K562 (cell line): ENCODE results near the gene ACKR2. TPM values are rescaled to one million over a fixed set of nuclear protein-coding genes. Genes with fewer than 3 reads are reported as not detected.

Experiments used
- ATAC-seq: fragments of 200-7000 bp; cut with Tn5 transposase; 3 replicates; pipeline ENCODE4 v1.9.1; 2020; ENCODE audit warnings: moderate library complexity
- BruUV-seq: library from RNA; stranded (reverse); fragments of 400-500 nt; replicated peaks from 2 replicates; lab custom pipeline; 2021; lab: Mats Ljungman, UMichigan
- CTCF ChIA-PET: fragments of 300-600 bp; formaldehyde crosslinking; extraction: SDS; loops from one replicate; lab custom pipeline; 2021; ENCODE audit warnings: low intra/inter-chr PET ratio; lab: Yijun Ruan, JAX
- POLR2A ChIA-PET: fragments of 300-600, 350-650 bp; sonication (Branson Sonifier 250); formaldehyde crosslinking; extraction: SDS; loops from one replicate; lab custom pipeline; 2021; ENCODE audit warnings: antibody characterized with exemption, inconsistent platforms; lab: Yijun Ruan, JAX
- DNase-seq, 4 experiments: peaks; one replicate each; pipeline versions ENCODE4 v3.0.0 to v3.0.0-alpha.2; 2011 to 2018; ENCODE audit warnings: low spot score in 3 of 4, mixed read lengths in 3 of 4; ENCODE audit errors: extremely low read depth in 1 of 4
- FAIRE-seq: peaks from 2 replicates; lab custom pipeline; 2011; peaks lifted over from hg19 to GRCh38; lab: Jason Lieb, UNC
- H2AFZ ChIP-seq: 2 replicates; pipeline ENCODE4 v1.6.0; 2011; ENCODE audit warnings: low read depth, low read length, control low read depth, inconsistent platforms
- H3K27ac ChIP-seq: fragments of 200-600 bp; 3 replicates; pipeline ENCODE4 v1.8.0; 2011; ENCODE audit warnings: low read depth, mild to moderate bottlenecking, control low read depth, inconsistent platforms, low read length, moderate library complexity, mixed read lengths; ENCODE audit errors: extremely low read depth
- H3K27me3 ChIP-seq, 2 experiments: fragments of 300-600 bp in 1 of 2; 2 replicates in 1 of 2; 3 replicates in 1 of 2; pipeline versions ENCODE4 v1.6.0 to v1.8.0; 2011; ENCODE audit warnings: inconsistent platforms in 2 of 2, low read length in 2 of 2, mild to moderate bottlenecking in 1 of 2, mixed read lengths in 1 of 2, moderate library complexity in 1 of 2; ENCODE audit not compliant: control insufficient read depth in 2 of 2, insufficient read depth in 2 of 2
- H3K36me3 ChIP-seq: fragments of 300-600 bp; 3 replicates; pipeline ENCODE4 v1.8.0; 2011; ENCODE audit warnings: mild to moderate bottlenecking, low read length, inconsistent platforms; ENCODE audit not compliant: control insufficient read depth, insufficient read depth
- H3K4me1 ChIP-seq, 2 experiments: fragments of 200-600 bp in 1 of 2; replicated peaks in 1 of 2; 2 replicates in 1 of 2; 3 replicates in 1 of 2; pipeline versions ENCODE4 v1.5.1 to v1.8.0; 2011; ENCODE audit warnings: inconsistent platforms in 2 of 2, low read length in 2 of 2, mild to moderate bottlenecking in 1 of 2, mixed read lengths in 1 of 2, moderate library complexity in 1 of 2; ENCODE audit not compliant: control insufficient read depth in 2 of 2, insufficient read depth in 2 of 2
- H3K4me2 ChIP-seq: 2 replicates; pipeline ENCODE4 v1.6.1; 2011; ENCODE audit warnings: low read length, control low read depth, inconsistent platforms, mixed read lengths; ENCODE audit not compliant: insufficient read depth
- H3K4me3 ChIP-seq: fragments of 200-600 bp; sonication (generic), shearing (Covaris generic); 2 replicates; pipeline ENCODE4 v1.5.1; 2016; ENCODE audit warnings: control low read depth, inconsistent platforms
- H3K79me2 ChIP-seq: fragments of 200-600 bp; 3 replicates; pipeline ENCODE4 v1.8.0; 2011; ENCODE audit warnings: low read length, inconsistent platforms; ENCODE audit not compliant: control insufficient read depth, insufficient read depth
- H3K9ac ChIP-seq, 2 experiments: 2 replicates each; pipeline versions ENCODE4 v1.6.0 to v1.6.1; 2011; ENCODE audit warnings: low read depth in 2 of 2, low read length in 2 of 2, control low read depth in 1 of 2, inconsistent platforms in 1 of 2, mild to moderate bottlenecking in 1 of 2, mixed read lengths in 1 of 2; ENCODE audit not compliant: insufficient read depth in 1 of 2
- H3K9me1 ChIP-seq: one replicate; pipeline ENCODE4 v1.6.0; 2011; ENCODE audit warnings: inconsistent platforms, mild to moderate bottlenecking, low read length, moderate library complexity; ENCODE audit not compliant: control insufficient read depth, insufficient read depth
- H3K9me3 ChIP-seq: replicated peaks from 2 replicates; pipeline ENCODE4 v1.5.1; 2011; ENCODE audit warnings: low read depth, low read length, inconsistent platforms; ENCODE audit not compliant: control insufficient read depth, insufficient read depth
- H4K20me1 ChIP-seq: replicated peaks from 2 replicates; pipeline ENCODE4 v1.6.1; 2011; ENCODE audit warnings: low read length, inconsistent platforms, mixed read lengths; ENCODE audit not compliant: control insufficient read depth, insufficient read depth
- BCOR ChIP-seq: fragments of 450-650 bp; IDR thresholded peaks from 2 replicates; pipeline ENCODE4 v1.6.1; 2016
- CREM ChIP-seq: IDR thresholded peaks from 2 replicates; pipeline ENCODE4 v1.6.1; 2014; ENCODE audit warnings: antibody characterized with exemption, low read depth
- ETV1 ChIP-seq: fragments of 450-650 bp; conservative IDR thresholded peaks from 2 replicates; pipeline ENCODE4 v1.6.1; 2016; ENCODE audit warnings: missing genetic modification characterization, control low read depth, low read depth, missing compliant biosample characterization
- KHSRP ChIP-seq: fragments of 450-650 bp; IDR thresholded peaks from 2 replicates; pipeline ENCODE4 v1.6.1; 2017
- PURB ChIP-seq: sonication (generic); formaldehyde crosslinking; IDR thresholded peaks from 2 replicates; pipeline ENCODE4 v1.9.0; 2021; ENCODE audit warnings: low read depth, mild to moderate bottlenecking, missing genetic modification reagents
- RBM22 ChIP-seq: fragments of 200-400 bp; formaldehyde crosslinking; IDR thresholded peaks from 2 replicates; pipeline ENCODE4 v1.6.1; 2018; ENCODE audit warnings: low read length, low read depth; ENCODE audit not compliant: poor library complexity, severe bottlenecking
- SIN3B ChIP-seq: fragments of 450-650 bp; IDR thresholded peaks from 2 replicates; pipeline ENCODE4 v1.6.1; 2017; ENCODE audit warnings: low read depth, mild to moderate bottlenecking, moderate library complexity
- SRSF9 ChIP-seq: fragments of 200-400 bp; formaldehyde crosslinking; IDR thresholded peaks from 2 replicates; pipeline ENCODE4 v1.6.1; 2017; ENCODE audit warnings: low read depth, low read length, borderline replicate concordance
- U2AF2 ChIP-seq: fragments of 200-400 bp; formaldehyde crosslinking; optimal IDR thresholded peaks from 2 replicates; pipeline ENCODE3; 2017; ENCODE audit warnings: low read depth, mild to moderate bottlenecking, low read length
- ZNF444 ChIP-seq: fragments of 250-450 bp; sonication (Bioruptor Pico); IDR thresholded peaks from 2 replicates; pipeline ENCODE4 v1.4.0; 2020; ENCODE audit warnings: mild to moderate bottlenecking, moderate library complexity
- WGBS: fragments of 100-300 bp; shearing (Covaris generic); methylation state at CpG from one replicate; pipeline ENCODE4 v1.1.6; 2016; ENCODE audit warnings: low coverage, mixed read lengths; ENCODE audit not compliant: insufficient coverage; ENCODE audit errors: missing lambda C conversion rate; 5-methylcytosine and 5-hydroxymethylcytosine counted together
- in situ Hi-C: fragments of 300-500 bp; cut with MboI; formaldehyde crosslinking; loops from 4 replicates; pipeline ENCODE4 v1.15.0; 2018; ENCODE audit warnings: inconsistent platforms, mixed read lengths
- intact Hi-C: fragments of 100-400 bp; cut with micrococcal nuclease; formaldehyde crosslinking; loops from 2 replicates; pipeline ENCODE4 v1.14.2; 2022
- polyA plus RNA-seq, 8 experiments: library from polyadenylated mRNA; depleted of rRNA in 4 of 8; stranded (reverse) in 5 of 8; unstranded in 3 of 8; fragments of >200 nt; fragmentation: Nextera tagmentation in 2 of 8; fragmentation: Illumina TruSeq in 1 of 8; extraction: Ambion mirVana in 2 of 8; extraction: Trizol in 1 of 8; gene quantifications; 2 replicates each; pipeline versions ENCODE4 v1.2.1 to v1.2.3, GENCODE V29; 2011 to 2014; ENCODE audit warnings: inconsistent platforms in 1 of 8, missing spikeins in 1 of 8
- total RNA-seq, 7 experiments: library from RNA; depleted of rRNA in 6 of 7; stranded (reverse); fragments of >200 nt in 6 of 7; fragmentation: Illumina TruSeq in 2 of 7; extraction: Trizol in 2 of 7; gene quantifications; 2 replicates each; pipeline versions ENCODE4 v1.2.1 to v1.2.3, GENCODE V29; 2011 to 2021; ENCODE audit warnings: low replicate concordance in 1 of 7
- TF ChIP-seq, protein P1 (sequence below): sonication (generic); formaldehyde crosslinking; IDR thresholded peaks from 2 replicates; pipeline ENCODE4 v1.9.0; 2022; ENCODE audit warnings: mild to moderate bottlenecking, missing genetic modification reagents
- TF ChIP-seq, protein P2 (sequence below), 2 experiments: fragments of 450-650 bp; formaldehyde crosslinking in 1 of 2; IDR thresholded peaks; 2 replicates each; pipeline versions ENCODE4 v1.4.0 to v1.6.1; 2014 to 2020; ENCODE audit warnings: mild to moderate bottlenecking in 2 of 2, borderline replicate concordance in 1 of 2, low read depth in 1 of 2

Gene ACKR2
- total and polyA plus RNA-seq, 9 of the 15 experiments (the other 6 are each of a cell fraction or from before 2014, with no cell fraction given): 0.03 to 0.69 (median 0.25) TPM; not detected in 1

DNA sequence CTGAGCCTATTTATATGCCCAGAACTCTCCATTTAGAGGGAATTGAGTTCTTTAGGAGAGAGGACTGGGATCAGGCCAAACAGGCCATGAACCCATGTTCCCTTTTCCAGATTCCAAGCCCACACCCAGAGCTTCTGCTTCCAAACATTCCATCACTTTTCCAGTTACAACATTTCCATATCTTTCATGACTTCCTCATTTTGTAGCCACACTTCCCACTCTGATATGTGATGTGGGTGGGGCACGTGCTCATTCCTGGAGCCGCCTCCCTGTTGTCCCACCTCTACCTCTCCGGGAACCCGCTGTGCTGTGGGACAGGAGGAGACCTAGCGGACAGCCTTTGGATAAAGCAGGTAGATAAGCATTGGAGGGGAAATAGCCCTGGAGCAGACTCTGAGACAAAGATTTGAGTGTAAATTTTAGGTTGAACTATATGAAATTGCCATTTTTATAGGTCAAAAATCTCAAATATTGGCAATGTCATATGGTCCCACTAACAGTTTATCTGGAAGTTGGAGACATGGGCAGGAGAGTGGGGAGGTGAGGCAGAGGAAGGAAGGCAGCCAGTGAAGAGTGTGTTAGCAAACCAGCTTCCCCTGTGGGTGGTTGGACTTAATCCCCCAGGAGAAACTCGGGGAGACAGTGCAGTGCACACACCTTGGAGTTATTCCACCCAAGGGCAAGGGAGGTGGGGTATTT, 34.6 kb downstream of the ACKR2 start (continued):
- TF ChIP-seq SRSF9: no peak
- TF ChIP-seq BCOR: no peak
- TF ChIP-seq, protein P1, sequence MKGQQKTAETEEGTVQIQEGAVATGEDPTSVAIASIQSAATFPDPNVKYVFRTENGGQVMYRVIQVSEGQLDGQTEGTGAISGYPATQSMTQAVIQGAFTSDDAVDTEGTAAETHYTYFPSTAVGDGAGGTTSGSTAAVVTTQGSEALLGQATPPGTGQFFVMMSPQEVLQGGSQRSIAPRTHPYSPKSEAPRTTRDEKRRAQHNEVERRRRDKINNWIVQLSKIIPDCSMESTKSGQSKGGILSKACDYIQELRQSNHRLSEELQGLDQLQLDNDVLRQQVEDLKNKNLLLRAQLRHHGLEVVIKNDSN (CRISPR knock-in tag): peak; percentile 45; the same call in 1 of the 2 replicates
- no peak for TF ChIP-seq U2AF2
- 0 out of 2 replicates have a peak, but pooled peaks have one; percentile 23 for TF ChIP-seq PURB (CRISPR knock-in tag)
- no peak for TF ChIP-seq CREM

DNA sequence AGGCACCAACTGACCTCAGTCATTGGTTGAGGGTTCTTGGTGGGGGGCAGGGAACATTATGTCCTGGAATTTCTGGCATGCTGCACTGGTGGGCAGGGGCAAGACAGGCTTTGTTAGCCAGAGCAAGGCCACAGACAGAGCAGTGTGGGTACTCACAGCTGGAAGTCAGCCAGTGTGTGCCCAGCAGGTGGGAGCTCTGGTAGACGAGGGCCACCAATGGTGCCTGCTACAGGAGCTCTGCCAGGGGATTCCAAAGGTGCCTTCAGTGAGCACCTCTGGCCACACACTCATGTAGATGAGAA, 35.1 kb downstream of the ACKR2 start:
- H3K4me3 ChIP-seq: no peak overlapping the region
- H2AFZ ChIP-seq: no peak overlapping the region
- no peaks in the 10 kb centered on the region for H3K79me2 ChIP-seq
- H3K27ac ChIP-seq: no peak overlapping the region
- no peak overlapping the region for H3K4me2 ChIP-seq
- in situ Hi-C loops: no loop called here
- H3K27me3 ChIP-seq: peaks cover 0 to 7% of the 10 kb centered on the region in 2 experiments; a peak in 1 of 5 replicates
- H3K9ac ChIP-seq: 0 out of 4 replicates have a peak overlapping the region, but pooled peaks of 1 of the 2 experiments have one; percentile 33
- no peaks in the 10 kb centered on the region for H3K9me3 ChIP-seq
- no peaks in the 10 kb centered on the region for H3K36me3 ChIP-seq
- 0% methylated on average over 1 of the region's 1 CpG for WGBS
- ChIA-PET POLR2A (no interaction called here), CTCF (no interaction called here)
- DNase-seq: no peak
- intact Hi-C loops: no loop called here
- no TSS peak for BruUV-seq
- no peak for ATAC-seq
- H3K9me1 ChIP-seq: no peaks in the 10 kb centered on the region
- no peaks in the 10 kb centered on the region for H4K20me1 ChIP-seq
- H3K4me1 ChIP-seq: peaks cover 10 to 26% of the 10 kb centered on the region in 2 experiments
- no peak for FAIRE-seq
- TF ChIP-seq, protein P2, sequence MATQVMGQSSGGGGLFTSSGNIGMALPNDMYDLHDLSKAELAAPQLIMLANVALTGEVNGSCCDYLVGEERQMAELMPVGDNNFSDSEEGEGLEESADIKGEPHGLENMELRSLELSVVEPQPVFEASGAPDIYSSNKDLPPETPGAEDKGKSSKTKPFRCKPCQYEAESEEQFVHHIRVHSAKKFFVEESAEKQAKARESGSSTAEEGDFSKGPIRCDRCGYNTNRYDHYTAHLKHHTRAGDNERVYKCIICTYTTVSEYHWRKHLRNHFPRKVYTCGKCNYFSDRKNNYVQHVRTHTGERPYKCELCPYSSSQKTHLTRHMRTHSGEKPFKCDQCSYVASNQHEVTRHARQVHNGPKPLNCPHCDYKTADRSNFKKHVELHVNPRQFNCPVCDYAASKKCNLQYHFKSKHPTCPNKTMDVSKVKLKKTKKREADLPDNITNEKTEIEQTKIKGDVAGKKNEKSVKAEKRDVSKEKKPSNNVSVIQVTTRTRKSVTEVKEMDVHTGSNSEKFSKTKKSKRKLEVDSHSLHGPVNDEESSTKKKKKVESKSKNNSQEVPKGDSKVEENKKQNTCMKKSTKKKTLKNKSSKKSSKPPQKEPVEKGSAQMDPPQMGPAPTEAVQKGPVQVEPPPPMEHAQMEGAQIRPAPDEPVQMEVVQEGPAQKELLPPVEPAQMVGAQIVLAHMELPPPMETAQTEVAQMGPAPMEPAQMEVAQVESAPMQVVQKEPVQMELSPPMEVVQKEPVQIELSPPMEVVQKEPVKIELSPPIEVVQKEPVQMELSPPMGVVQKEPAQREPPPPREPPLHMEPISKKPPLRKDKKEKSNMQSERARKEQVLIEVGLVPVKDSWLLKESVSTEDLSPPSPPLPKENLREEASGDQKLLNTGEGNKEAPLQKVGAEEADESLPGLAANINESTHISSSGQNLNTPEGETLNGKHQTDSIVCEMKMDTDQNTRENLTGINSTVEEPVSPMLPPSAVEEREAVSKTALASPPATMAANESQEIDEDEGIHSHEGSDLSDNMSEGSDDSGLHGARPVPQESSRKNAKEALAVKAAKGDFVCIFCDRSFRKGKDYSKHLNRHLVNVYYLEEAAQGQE (IDR thresholded peaks at IDR 0.05; ENCODE audit: borderline replicate concordance): no peak
- TF ChIP-seq, protein P2 (CRISPR knock-in tag; IDR thresholded peaks at IDR 0.05; ENCODE audit: low read depth): no peak
- TF ChIP-seq KHSRP (no peak), SRSF9 (no peak), RBM22 (no peak), ZNF444 (CRISPR knock-in tag) (no peak), SIN3B (no peak), U2AF2 (no peak), ETV1 (tag) (no peak)
